PC-3 (cell line): ENCODE results near the gene SMOC2. TPM values are rescaled to one million over a fixed set of nuclear protein-coding genes. Genes with fewer than 3 reads are reported as not detected.

Experiments
- ATAC-seq: fragments of 200-7000 bp; cut with Tn5 transposase; 2 replicates; pipeline ENCODE4 v1.9.1; 2020; ENCODE audit warnings: mild to moderate bottlenecking, moderate library complexity
- BruUV-seq: library from RNA; stranded (reverse); fragments of 400-500 nt; replicated peaks from 2 replicates; lab custom pipeline; 2021; lab: Mats Ljungman, UMichigan
- CTCF ChIA-PET: fragments of 300-600 bp; sonication (Branson Sonifier 250); formaldehyde crosslinking; loops from one replicate; lab custom pipeline; 2022; ENCODE audit warnings: antibody characterized with exemption; lab: Charles Lee
- POLR2A ChIA-PET: fragments of 300-600 bp; sonication (Branson Sonifier 250); formaldehyde crosslinking; loops from one replicate; lab custom pipeline; 2022; ENCODE audit warnings: antibody characterized with exemption; ENCODE audit not compliant: unreplicated experiment; lab: Charles Lee
- DNase-seq: peaks from one replicate; pipeline ENCODE4 v3.0.0-alpha.2; 2015
- H2AFZ ChIP-seq: fragments of 300-600 bp; sonication (generic); 2 replicates; pipeline ENCODE4 v1.6.0; 2016; ENCODE audit warnings: antibody characterized with exemption, low read length
- H3F3A ChIP-seq: fragments of 300-600 bp; sonication (generic); one replicate; pipeline ENCODE4 v1.6.0; 2017; ENCODE audit warnings: antibody characterized with exemption, low read length, control low read depth, mild to moderate bottlenecking; ENCODE audit not compliant: unreplicated experiment
- H3K27ac ChIP-seq: fragments of 300-600 bp; sonication (generic); 2 replicates; pipeline ENCODE4 v1.5.1; 2016; ENCODE audit warnings: mild to moderate bottlenecking, low read length
- H3K27me3 ChIP-seq: fragments of 300-600 bp; sonication (generic); 2 replicates; pipeline ENCODE4 v1.6.1; 2016; ENCODE audit warnings: low read length, mixed read lengths
- H3K36me3 ChIP-seq: fragments of 300-600 bp; sonication (generic); 2 replicates; pipeline ENCODE4 v1.6.1; 2016; ENCODE audit warnings: low read depth, mixed run types, low read length, mixed read lengths
- H3K4me1 ChIP-seq: fragments of 300-600 bp; sonication (generic); 2 replicates; pipeline ENCODE4 v1.5.1; 2016; ENCODE audit warnings: low read length; ENCODE audit not compliant: insufficient read depth
- H3K4me2 ChIP-seq: fragments of 300-600 bp; sonication (generic); 2 replicates; pipeline ENCODE4 v1.6.0; 2016; ENCODE audit warnings: low read length
- H3K4me3 ChIP-seq: fragments of 300-600 bp; sonication (generic); 2 replicates; pipeline ENCODE4 v1.5.1; 2016; ENCODE audit warnings: mild to moderate bottlenecking, low read length, mixed read lengths
- H3K79me2 ChIP-seq: fragments of 300-600 bp; sonication (generic); 2 replicates; pipeline ENCODE4 v1.6.1; 2017; ENCODE audit warnings: low read length, mixed read lengths
- H3K9ac ChIP-seq: fragments of 300-600 bp; sonication (generic); 2 replicates; pipeline ENCODE4 v1.6.0; 2016; ENCODE audit warnings: mild to moderate bottlenecking, low read length
- H3K9me2 ChIP-seq: fragments of 300-600 bp; sonication (generic); replicated peaks from 2 replicates; pipeline ENCODE4 v1.6.1; 2016; ENCODE audit warnings: mixed run types, low read length, mixed read lengths
- H3K9me3 ChIP-seq: fragments of 300-600 bp; sonication (generic); 2 replicates; pipeline ENCODE4 v1.6.1; 2016; ENCODE audit warnings: low read length, mixed read lengths
- H4K20me1 ChIP-seq: fragments of 300-600 bp; sonication (generic); 2 replicates; pipeline ENCODE4 v1.6.1; 2016; ENCODE audit warnings: low read length, mixed read lengths
- CTCF ChIP-seq: fragments of 300-600 bp; sonication (generic); conservative IDR thresholded peaks from 2 replicates; pipeline ENCODE4 v1.5.1; 2017; ENCODE audit warnings: antibody characterized with exemption, low read depth, mild to moderate bottlenecking, low read length
- EZH2 ChIP-seq: fragments of 300-600 bp; sonication (generic); IDR thresholded peaks from one replicate; pipeline ENCODE4 v1.6.1; 2017; ENCODE audit warnings: antibody characterized with exemption, mild to moderate bottlenecking, low read length; ENCODE audit not compliant: unreplicated experiment
- EZH2phosphoT487 ChIP-seq: fragments of 300-600 bp; sonication (generic); IDR thresholded peaks from 2 replicates; pipeline ENCODE4 v1.6.1; 2018; ENCODE audit warnings: mild to moderate bottlenecking, antibody characterized with exemption, low read length, borderline replicate concordance
- intact Hi-C: fragments of 100-400 bp; cut with micrococcal nuclease; formaldehyde crosslinking; loops from 2 replicates; pipeline ENCODE4 v1.9.0; 2023
- total RNA-seq: library from RNA; depleted of rRNA; stranded (reverse); fragments of >200 nt; gene quantifications from 2 replicates; pipeline ENCODE4 v1.2.3, GENCODE V29; 2014

The SMOC2 gene
- total RNA-seq, 1 experiment from 2014 or later = not detected

- H3F3A ChIP-seq = no peaks in the 10 kb centered on the region
Observed at GRCh38 chr6:168432196-168432595, 8.8 kb upstream of the SMOC2 start.

DNA sequence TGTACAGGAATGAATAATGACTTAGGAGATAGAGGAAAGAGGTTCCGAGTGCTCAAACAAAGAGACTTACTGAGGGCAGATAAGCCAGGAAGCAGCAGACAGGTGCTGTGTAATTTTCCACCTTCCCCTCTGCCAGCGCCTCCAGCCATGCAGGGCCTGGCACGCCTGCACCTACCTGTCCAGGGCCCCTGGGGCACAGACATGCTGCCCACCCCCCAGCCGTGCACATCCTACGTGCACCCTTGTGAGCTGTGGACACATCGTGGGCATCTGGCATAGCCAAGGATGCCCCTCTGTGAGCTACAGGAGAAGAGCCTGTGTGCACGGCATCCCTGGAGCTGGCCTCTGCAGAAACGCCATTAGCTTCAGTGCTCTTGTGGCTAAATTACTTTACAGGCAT is 7.1 kb upstream of the SMOC2 start:
- Histone ChIP-seq H4K20me1 (no peaks in the 10 kb centered on the region), H3F3A (no peaks in the 10 kb centered on the region), H3K79me2 (no peaks in the 10 kb centered on the region), H3K27ac (no peak overlapping the region), H3K4me1 (no peaks in the 10 kb centered on the region), H3K9me3 (no peaks in the 10 kb centered on the region), H3K27me3 (peaks cover 19% of the 10 kb centered on the region), H3K36me3 (no peaks in the 10 kb centered on the region), H3K4me2 (no peak overlapping the region), H3K9me2 (no peaks in the 10 kb centered on the region), H3K4me3 (no peak overlapping the region), H2AFZ (no peak overlapping the region), H3K9ac (no peak overlapping the region)
- no TSS peak for BruUV-seq
- TF ChIP-seq CTCF (no peak), EZH2 (no peak), EZH2phosphoT487 (no peak)
- DNase-seq (no peak), ATAC-seq (no peak)
- ChIA-PET CTCF (no interaction called here), POLR2A (no interaction called here)
- intact Hi-C loops = no loop called here

More at GRCh38 chr6:168432196-168432595, 8.8 kb upstream of the SMOC2 start:
- Histone ChIP-seq H3K4me3 (no peak overlapping the region), H3K27me3 (peaks cover 19% of the 10 kb centered on the region), H3K9ac (no peak overlapping the region), H3K4me1 (no peaks in the 10 kb centered on the region), H3K36me3 (no peaks in the 10 kb centered on the region), H3K4me2 (no peak overlapping the region), H3K27ac (no peak overlapping the region), H3K79me2 (no peaks in the 10 kb centered on the region), H4K20me1 (no peaks in the 10 kb centered on the region), H3K9me2 (no peaks in the 10 kb centered on the region), H3K9me3 (no peaks in the 10 kb centered on the region), H2AFZ (no peak overlapping the region)
- BruUV-seq = no TSS peak
- POLR2A ChIA-PET = no interaction called here
- CTCF ChIA-PET = no interaction called here
- ATAC-seq (no peak), DNase-seq (no peak)
- intact Hi-C loops = no loop called here
- TF ChIP-seq EZH2phosphoT487 (no peak), CTCF (no peak), EZH2 (no peak)

DNA sequence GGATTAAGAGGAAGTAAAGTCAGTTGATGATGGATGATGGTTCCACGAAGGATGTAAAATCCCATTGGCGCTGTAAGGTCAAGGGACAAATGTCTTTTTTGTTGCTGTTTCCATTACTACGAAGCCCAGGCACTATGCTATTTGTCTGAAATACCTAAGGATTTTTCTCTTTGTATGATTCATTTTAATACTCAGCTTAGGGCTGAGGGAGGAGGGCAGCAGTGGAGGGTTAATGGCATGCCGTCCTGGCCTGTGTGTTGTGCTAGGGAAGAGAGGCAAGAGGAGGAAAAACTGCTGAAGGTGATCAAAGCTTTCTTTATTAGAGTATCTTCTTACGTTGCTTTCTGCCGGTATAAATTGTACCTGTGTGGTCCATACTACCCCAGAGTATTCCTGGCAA is 6.5 kb upstream of the SMOC2 start:
- Histone ChIP-seq H3K4me1 (no peaks in the 10 kb centered on the region), H3K4me3 (no peak overlapping the region), H3K9me2 (no peaks in the 10 kb centered on the region), H2AFZ (no peak overlapping the region), H3K27ac (no peak overlapping the region), H3K36me3 (no peaks in the 10 kb centered on the region), H3K9ac (no peak overlapping the region), H3K9me3 (no peaks in the 10 kb centered on the region), H4K20me1 (no peaks in the 10 kb centered on the region), H3K79me2 (no peaks in the 10 kb centered on the region), H3F3A (no peaks in the 10 kb centered on the region), H3K4me2 (no peak overlapping the region), H3K27me3 (peaks cover 19% of the 10 kb centered on the region)
- ChIA-PET POLR2A (no interaction called here), CTCF (no interaction called here)
- no TSS peak for BruUV-seq
- TF ChIP-seq EZH2 (no peak), CTCF (no peak), EZH2phosphoT487 (no peak)
- ATAC-seq (no peak), DNase-seq (no peak)
- intact Hi-C loops = no loop called here
